Subcutaneous adipose tissue (tissue), 4 donors: ENCODE measurements around the gene ESPN. TPM values are rescaled to one million over a fixed set of nuclear protein-coding genes. Genes with fewer than 3 reads are reported as not detected.

Experiments used
- CTCF ChIP-seq: fragments of 450-650 bp; IDR thresholded peaks from one replicate; pipeline ENCODE4 v1.5.1; 2016; ENCODE audit warnings: low read depth, mild to moderate bottlenecking, control low read depth, antibody characterized with exemption, moderate library complexity
- total RNA-seq, 4 donors: library from RNA; depleted of rRNA; stranded (reverse); fragments of >200 nt; gene quantifications; one replicate each; pipeline ENCODE4 v1.1.0, GENCODE V29; 2016

The ESPN gene
- total RNA-seq, 4 donors from 2014 or later, result 0.22 to 1.4 TPM; not detected in 2

- TF ChIP-seq CTCF, result no peak
Measured at GRCh38 chr1:6467744-6468688, 43.4 kb downstream of the ESPN start.

GRCh38 chr1:6468729-6469461, 44.3 kb downstream of the ESPN start:
- TF ChIP-seq CTCF, result no peak

GRCh38 chr1:6470132-6471085, 45.8 kb downstream of the ESPN start:
- TF ChIP-seq CTCF, result no peak

- no peak for TF ChIP-seq CTCF
Measured at GRCh38 chr1:6471086-6471969, 46.8 kb downstream of the ESPN start.

- TF ChIP-seq CTCF, result no peak
Measured at GRCh38 chr1:6471970-6472368, 47.4 kb downstream of the ESPN start.

GRCh38 chr1:6472391-6472790, 47.8 kb downstream of the ESPN start:
- TF ChIP-seq CTCF, result no peak
